HG03175 (cell line): ENCODE results near the gene CELA1.

Source experiments
- ATAC-seq: cut with Tn5 transposase; IDR thresholded peaks from one replicate; pipeline ENCODE4 v1.9.1; 2021; ENCODE audit warnings: mild to moderate bottlenecking, moderate library complexity; ENCODE audit not compliant: unreplicated experiment

The CELA1 gene

DNA sequence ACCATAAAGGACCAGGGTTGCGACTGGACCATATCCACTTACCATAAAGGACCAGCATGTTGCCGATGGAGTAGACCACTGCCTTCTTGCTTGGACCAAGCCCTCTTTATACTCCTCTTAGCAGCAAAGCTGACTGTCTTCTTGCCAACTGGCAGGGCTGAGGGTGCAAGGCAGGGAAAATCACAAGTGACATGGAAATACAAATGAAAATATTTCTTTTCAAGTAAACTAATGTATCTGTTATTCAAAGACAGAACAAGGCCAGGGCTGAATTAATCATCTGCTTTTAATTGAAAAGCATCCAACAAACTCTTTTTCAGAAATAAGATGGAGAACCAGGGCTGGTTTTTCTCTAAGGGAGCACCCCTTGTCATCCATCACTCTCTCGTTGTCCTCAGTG, at the start of gene CELA1:
CELA1 (minus strand) TSS at position 99 of the 400 bp plus-strand sequence; CDS start at position 58, 41 bp downstream.
- ATAC-seq: no peak

DNA sequence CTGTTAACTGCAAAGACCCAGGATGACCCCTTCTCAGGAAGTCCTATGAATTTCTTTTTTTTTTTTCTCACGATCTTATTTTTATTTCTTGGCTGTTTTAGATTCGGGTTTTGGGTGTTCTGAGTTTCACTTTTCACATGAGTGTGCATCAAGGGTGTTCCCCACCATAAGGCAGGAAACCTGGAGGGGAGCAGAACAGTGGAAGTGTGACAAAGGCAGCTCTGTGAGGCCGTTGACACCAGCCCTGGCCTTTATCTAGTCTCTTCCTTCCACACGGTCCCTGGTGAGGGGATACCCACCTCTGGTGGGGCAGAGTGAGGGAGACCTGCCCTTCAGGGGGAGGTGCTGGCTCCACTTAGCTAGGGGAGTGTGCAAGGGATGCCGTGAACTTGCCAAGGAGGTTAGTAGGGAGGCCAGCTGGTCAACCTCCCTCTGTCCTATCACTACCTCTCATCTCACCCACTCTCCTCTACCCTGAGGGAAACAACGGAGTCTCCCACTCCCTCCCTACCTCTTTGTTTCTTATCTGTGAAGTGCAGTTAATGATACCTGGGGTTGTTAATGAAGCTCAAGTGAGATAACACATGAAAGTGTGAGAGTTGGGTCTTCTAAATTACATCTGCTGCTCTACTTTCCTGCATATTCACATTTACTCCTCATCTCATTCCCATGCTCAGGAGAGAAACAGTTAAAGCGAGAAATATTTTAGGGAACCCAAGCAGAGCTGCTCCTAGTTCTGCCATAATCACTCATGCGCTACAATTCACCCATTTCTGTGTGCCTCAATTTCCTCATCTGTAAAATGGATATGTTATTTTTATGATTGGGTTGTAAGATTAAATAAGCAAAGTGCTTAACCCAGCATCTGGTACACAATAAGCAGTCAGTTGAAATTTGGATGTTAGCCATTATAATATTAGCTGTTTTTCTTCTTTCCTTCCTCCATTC, 49.1 kb upstream of the CELA1 start:
- no peak for ATAC-seq

DNA sequence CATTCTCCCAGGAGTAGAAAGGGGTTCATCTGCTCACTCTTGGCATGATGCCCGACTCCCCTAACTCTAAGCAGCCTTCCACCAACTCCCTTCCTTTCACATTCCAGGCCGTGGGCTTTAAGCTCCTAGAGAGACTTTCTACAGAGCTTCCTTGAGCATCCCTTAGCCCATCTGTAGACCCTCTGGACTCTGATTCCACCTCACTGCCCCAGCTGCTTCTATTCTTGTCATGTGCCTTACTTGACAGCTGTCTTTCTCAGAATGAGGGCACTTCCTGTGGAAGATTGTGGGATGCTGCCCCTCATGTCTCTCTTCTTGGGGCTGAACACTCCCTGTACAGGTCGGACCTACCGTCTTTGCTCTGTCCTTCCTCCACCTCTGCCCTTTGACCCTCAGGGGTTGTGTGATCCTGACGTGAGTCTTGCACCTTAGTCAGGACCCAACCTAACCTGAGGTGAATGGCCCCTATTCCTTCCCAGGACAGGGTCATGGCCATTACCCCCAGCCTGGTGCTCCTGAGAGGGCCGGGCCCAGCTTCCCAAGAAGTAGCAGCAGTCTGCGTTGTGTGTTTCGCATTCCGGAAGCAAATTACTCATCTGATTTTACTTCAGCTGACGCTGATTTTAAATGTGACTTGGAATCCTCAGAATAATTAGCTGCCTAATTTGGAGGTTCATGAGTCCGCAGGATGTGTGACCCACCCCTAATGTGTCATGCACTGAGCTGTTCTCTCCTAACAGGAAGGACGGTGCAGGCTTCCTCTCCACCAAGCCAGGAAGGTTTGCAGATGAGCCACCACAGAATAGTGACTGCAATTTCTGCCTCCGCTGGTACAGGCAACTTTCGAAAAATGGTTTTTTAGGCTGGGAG, 47.4 kb upstream of the CELA1 start:
- ATAC-seq: no peak

DNA sequence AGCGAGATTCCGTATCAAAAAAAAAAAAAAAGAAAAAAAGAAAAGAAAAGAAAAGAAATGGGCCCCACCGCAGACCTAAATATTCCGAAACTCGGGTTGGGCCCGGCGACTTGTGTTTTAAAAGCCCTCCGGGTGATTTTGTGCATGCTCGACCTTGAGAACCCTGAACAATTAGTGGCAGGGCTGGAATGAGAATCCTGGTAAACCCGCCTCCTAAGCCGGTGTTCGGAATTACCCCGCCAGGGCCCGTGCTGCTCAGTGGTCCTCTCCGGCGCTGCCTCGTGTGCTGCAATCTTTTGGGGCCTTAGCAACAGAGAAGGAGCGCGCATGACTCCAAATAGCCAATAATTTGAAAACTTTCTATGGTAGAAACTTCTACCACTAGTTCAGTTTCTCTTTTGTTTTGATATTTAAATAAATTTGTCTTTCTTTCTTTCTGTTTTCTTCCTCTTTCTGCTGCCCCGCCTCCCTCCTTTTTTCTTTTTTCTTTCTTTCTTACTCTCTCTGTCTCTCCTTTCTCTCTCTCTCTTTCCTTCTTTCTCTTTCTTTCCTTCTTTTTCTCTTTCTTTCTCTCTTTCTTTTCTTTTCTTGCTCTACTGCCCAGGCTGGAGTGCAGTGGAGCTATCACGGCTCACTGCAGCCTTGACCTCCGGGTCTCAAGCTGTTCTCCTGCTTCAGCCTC, 46.2 kb upstream of the CELA1 start:
- peak; percentile 41 for ATAC-seq

DNA sequence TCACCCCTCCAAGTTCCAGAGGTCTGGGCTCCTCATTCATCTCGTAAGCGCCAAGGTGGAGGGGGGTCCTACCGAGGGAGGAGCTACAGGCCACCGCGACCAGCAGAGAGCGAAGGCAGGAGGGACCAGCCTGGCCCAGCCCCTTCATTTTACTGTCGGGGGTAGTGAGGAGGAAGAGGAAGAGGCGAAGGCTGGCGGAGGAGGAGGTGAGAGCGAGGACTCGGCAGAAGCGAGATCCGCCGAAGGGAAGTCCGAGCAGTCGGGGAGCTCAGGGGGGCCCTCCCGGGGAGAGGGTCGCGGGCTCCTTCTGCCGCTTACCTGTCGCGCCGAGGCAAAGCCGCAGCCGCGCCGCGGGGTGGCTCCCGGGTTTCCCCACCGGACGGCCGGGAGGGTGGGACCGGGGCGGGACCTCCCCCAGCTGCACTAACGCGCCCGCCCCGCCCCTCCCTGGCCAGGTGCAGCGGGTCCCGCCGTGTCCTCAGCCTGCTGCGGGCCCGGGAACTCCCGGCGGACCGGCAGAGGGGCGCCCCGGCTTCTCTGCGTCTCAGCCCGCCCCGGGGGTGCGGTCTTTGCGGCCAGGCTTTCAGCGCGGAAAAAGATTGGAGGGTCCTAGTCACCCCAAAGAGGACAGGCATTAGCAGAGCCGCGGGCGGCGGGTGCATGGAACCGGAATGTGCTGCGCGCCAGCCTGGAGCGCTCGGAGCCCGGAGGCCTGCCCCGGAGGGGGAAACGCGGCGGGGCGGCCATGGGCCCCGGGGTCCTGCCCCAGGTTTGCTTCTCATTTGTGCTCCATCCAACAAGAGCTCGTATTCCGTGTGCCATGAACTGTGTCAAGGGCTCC, 45.0 kb upstream of the CELA1 start, which contains the start of gene GALNT6:
GALNT6 (minus strand) TSS at position 124 of the 841 bp plus-strand sequence. CDS start 11,625 bp downstream, outside the sequence.
- peak; percentile 43 for ATAC-seq

DNA sequence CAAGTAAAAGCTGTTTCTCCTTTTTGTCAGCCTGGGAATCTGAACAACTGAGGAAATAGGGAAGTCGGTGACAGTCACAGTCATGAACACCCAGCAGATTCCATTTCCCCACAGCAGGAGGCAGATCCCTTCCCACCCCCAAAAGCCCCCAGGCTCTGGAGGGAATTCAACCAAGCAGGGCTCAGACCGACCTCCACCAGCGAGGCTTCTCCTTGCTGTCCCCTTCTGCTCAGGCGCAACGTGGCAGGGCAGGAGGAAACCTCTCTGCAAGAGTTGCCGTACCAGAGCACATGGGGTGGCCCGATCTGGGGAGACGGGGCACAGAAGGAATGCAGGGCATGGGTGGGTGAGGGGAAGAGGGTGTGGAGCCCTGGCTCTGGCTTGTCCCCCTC, 44.4 kb upstream of the CELA1 start:
- ATAC-seq: peak; percentile 14

DNA sequence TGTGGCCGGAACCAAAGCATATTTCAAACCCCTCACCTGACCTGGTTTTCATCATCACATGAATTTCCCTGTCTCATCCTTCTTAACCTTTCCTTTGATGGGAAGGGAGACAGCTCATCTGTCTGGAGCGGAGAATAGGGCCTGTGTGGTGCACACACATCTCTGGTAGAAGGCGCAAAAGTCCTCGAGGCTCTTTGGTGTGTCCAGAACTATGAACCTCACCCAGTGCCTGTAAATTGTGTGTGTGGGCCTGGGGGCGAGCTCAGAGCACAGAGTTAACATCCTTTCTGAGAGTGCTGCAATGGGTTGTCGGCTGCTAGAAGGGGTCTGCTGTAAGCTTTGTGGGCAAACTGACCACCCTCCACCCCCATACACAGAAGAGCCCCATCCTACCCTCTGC, 44.0 kb upstream of the CELA1 start:
- ATAC-seq: no peak

DNA sequence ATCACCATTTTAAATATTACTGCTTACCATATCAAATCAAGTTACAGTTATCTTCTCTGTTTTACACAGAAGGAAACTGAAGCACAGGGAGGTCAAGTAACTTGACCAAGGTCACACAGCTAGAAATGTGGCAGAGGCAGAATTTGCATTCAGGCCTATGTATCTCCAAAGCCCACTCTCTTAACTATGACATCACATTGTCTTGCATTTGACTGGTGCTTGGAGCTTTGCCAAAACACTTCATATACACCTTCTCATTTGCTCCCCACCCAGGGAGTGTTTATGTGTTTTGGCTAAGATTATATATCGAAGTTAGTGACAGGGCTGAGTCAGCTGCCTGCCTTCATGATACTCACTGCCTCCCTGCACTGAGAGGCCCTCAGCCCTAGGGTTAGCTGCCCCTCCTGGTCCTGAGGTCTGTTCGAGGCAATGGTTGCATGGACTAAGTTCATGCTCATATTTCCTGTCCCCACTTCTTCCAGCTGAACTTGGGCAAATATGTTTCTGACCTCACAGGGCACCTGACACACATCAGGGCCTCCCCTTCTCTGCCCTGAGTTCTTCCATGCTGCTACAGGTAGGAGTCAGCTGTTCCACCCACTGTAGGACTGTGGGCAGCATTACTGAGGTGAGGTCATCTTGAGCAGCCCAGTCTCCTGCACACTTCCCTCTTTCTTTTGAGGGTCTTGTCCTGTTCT, 43.0 kb upstream of the CELA1 start:
- ATAC-seq: no peak

DNA sequence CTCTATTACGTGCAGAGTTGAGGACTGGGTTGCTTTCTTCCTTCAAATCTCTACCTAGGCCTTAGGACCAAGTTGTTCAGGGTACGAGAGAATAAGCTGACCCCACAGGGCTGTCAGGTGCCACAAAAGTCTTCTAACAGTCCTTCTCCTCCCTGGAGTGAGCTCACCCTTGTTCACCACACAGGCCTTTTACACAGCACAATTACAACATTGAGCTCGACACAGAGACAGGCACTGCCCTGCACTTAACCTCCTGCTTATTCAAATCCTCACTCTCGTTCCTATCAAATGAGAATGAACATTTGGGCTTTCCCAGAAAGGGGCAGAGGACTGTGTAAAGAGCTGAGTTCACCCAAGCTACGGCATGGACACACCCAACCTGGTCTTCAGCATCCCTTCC, 42.4 kb upstream of the CELA1 start:
- ATAC-seq: no peak

DNA sequence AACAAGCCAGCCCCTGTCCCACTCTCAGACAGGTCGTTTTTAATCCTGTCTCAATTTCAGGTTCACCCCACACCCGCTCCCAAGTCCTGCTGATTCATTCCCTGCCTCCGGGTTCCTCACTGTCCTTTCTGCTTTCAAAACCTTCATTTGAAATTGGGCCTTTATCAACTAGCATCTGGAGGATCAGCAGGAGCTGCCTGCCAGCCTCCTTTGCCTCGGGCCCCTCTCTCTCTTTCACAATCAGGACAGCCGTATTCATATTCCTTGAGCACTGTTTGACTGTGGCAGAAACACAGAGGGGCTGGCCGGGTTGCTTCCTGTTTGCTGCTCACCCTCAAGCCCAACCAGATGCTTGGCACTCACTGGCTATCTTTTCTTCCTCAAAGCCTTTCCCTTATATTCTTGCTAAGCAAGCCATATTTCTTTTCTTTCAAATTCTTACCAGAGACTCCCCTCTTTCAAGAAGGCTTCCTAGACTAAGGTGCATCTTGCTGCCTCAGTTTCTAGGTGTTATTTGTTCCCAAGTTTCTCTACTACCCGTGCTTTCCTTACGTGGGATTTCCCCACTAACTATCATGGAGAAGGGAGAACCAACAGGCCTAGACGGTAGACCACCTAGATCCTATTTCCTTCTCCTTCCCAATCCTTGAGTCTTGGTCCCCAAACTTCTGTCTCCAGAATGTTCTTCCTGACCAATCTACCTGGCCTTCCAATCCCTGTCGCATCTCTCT, 41.8 kb upstream of the CELA1 start:
- no peak for ATAC-seq

DNA sequence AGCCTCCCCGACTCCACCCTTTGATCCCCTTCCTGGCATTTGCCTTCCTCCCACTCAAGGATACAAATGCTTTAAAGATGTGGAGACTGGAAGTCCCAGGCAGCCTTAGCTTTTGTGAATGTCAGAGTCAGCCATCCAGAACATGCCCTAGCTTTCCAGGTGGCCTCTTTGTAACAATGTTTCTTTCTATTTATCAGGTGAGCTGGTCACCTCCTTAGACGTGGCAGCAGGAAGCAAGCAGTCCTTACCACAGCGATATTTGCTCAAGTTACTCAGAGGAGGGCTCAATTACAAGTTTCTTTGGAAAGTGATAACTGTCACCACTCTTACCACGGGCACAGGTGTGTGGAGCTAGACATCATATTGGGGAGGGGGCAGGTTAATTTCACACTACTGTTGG, 39.9 kb upstream of the CELA1 start:
- no peak for ATAC-seq

DNA sequence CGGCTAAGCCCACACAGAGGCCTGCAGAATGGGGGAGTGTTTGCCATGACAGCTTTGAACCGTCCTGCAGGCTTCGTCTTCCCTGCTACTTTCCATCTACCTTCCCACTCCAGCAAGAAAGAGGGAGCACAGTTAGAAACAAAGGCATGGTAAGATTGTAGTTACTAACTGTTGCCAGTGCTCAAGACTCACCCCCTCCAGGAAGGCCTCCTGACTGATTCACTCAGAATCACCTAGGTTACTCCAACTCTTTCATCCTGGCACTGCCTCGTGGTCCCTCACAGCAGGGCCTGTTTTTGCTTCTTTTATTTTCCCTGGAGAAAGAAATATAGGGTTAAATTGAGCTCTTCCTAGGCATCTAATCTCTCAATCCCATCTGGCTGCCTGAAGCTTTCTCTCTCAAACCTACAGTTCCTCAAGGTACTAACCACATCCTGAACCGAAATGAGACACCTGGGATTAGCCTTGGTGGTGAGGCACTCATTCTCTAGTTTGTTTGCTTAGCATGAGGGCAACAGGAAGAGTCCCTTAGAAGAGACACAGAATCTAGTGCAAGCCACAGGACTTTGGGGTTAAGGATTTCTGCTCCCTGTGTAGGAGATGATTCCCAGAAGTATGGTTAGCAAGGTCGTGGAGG, 36.9 kb upstream of the CELA1 start:
- ATAC-seq: no peak

DNA sequence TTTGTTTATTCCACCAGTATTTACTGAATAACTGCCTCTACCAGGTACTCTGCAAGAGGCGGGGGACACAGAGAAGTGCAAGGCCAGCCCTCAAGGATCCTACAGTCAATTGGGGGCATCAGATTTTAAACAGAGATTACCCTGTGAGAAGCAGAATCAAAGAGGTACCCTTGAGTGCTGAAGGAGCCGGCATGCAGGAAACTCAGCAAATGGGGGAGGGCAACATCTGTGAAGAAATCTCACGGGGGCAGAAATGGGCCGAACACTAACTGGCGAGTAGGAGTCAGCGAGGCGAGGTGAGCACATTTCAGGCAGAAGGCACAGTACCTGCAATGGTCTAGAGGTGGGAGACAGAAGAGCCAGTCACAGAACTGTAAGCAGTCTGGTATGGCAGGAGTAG, 35.7 kb upstream of the CELA1 start:
- no peak for ATAC-seq

DNA sequence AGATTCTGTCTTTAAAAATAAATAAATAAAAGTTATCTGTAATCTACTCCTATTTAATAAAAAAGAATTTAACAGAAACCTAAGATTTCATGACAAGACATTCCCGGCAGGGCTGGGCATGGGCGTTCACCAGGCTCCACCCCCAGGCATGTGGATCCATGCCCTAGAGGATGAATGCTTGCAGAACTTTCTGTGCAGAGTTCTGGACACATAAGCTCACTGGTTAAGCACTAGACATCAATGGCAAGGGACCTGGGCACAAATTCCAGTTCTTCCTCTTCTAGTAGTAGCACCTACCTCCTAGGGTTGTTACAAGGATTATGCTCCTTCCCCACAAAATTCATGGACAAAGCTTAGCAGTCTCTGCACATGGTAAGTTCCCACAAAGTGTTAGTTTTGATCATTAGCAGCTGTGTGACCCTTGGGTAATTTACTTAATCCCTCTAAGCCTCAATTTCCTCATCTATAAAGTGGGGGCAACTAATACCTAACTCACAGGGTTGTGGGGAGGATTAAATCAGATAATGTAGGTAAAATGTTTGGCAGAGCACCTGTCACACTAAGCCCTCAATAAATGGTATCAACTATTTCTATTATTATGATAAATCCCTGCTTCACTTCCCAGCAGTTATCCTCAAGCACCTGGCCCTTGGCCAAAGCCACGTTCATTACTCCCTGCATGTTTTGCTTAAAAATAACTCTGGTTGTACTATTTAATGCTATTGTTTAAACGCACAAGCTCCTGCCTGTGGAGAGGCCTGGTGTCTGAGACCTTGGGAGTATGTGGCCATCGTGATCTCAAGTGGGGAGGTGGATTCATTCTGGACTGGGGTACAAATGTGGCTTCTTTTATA, 35.0 kb upstream of the CELA1 start:
- ATAC-seq: no peak

DNA sequence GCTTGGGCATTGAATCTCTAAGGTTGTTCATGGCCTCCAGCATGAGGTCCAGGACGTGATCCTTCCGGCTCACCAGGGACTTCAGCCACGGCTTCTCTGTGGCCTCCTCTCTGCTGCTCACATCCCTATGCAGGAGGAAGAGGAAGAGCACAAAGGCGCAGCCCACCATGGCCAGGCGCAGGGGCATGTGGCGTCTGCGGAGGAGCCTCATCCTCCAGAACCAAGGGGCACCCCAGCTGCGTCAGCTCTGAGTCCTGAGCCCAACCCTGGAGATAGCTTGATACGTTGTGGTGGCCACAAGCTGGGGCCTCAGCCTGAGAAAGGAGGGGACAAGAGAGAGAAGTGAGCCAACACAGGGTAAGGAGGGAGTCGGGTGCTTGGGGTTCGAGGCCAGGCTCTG, 33.1 kb upstream of the CELA1 start:
- ATAC-seq: no peak

DNA sequence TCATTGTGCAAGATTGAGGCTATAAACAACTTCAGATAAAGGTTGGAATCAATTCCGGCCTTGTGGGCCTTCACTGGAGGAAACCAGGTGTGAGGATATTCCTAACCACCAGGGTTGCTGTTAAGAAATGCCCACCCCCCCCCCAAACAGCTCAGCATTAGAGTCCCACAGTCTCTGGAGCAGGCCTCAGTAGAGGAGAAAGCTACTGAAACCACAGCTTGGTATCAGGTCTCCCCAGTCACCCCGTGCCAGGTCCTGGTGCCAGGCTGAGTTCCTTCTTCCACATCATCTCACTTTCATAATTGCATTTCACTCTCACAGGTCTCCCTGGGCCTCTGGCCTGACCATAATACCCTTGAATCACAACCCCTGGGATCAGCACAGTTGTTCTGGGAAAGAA, 32.3 kb upstream of the CELA1 start:
- no peak for ATAC-seq
